Activated CD4-positive, alpha-beta T cell treated with anti-CD3 and anti-CD28 coated beads, Interleukin-2, amount 50 U/mL, for 1 hour (primary cell): ENCODE measurements around the gene COL8A1.
"Not testable (repeated sequence)": the region's sequence is repeated elsewhere in the genome, so short reads cannot be mapped to it uniquely, and the experiment has no call there.

ENCODE experiments used
- DNase-seq: peaks from one replicate; pipeline ENCODE4 v3.0.0-alpha.2; 2020

COL8A1 gene

DNA sequence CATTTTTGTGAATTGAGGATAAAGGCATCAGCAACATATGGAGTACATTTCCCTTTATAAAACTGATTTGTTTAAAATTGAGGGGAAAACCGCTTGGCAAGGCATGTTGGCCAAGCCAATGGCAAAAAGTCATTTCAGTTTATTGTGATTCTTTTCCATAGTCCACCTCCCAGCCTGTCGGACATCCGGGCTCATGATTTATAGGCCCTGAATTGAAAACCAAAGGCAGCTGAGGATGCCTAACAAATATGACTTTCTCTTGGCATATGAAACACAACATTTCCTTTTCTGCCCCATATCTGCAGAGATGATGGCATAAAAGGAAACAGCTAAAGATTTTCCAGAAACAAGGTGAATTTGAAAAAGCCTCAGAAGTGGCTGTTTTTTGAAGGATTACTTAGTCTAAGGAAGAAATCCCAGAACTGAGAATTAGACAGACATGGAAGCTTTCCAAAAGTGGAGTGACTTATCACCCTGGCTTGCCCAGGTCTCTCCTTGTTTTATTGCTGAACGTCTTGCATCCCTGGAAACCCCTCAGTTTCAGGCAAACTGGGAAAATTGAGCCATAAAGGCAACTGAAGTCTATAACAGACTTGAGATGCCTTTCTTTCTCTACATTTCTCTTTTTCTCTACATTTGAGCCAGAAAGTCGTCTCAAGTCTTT, 74.0 kb downstream of the COL8A1 start:
- DNase-seq = no peak

- no peak for DNase-seq
Observed at GRCh38 chr3:99713440-99713839, 75.0 kb downstream of the COL8A1 start.

GRCh38 chr3:99714146-99714545, 75.8 kb downstream of the COL8A1 start:
- DNase-seq = no peak

DNA sequence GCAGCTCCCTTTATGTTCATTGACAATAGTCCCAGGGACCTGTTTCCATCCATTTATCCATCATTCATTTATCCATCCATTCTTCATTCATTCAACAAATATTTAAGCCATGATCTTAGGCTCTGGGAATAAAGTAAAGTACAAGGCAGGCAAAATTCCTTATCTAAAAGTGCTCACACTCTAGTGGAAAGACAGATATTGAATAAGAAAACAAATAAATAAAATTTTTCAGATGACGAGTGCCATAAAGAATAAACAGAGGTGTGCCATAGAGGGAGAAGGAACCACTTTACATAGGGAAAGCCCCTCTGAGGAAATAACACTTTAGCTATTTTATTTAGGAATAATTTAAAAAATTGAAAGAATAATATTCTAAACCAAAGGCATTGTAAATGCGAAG, 76.2 kb downstream of the COL8A1 start:
- DNase-seq = no peak

DNA sequence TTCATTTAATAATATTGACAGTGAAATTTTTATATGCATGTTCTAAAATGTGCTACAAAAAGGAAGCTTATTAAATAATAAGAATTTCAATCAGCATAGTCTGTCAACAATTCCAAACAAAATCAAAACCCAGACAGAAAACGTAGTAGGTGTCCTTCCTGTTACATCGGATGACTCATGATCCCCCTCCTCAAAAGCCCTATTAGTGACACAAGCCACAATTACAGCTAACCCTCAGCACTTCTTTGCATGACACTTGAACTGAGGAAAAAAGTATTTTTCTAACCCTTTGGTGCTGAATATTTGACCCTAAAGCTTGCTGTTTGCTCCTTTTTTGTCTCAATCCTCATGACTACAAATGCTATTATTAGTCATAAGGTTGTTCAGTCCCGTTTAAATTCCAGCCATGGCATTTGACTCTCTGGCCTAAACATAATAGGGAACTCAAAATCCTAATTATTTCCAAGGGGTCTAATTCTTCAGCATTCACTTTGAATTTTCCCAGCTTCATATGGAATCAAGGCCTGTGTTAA, 78.1 kb downstream of the COL8A1 start:
- DNase-seq = no peak

- no peak for DNase-seq
Observed at GRCh38 chr3:99720985-99721632, 82.7 kb downstream of the COL8A1 start.

DNA sequence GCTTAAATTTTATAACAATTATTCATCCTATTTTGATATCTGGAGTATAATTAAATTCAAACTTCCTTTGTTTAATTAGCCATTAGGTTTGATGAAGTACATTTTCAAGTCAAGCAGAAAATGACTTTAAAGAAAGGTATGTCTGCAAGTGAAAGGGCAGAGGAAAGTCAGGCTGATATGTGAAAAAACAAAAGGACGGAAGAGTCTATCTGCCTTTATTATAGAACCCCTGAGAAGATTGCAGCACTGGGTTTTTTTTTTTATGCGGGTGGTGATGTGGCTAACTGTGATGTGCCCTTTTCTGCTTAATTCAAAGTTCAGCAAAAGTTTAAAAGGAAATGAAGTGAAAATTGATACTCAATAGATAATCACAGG, 83.2 kb downstream of the COL8A1 start:
- DNase-seq = no peak

DNA sequence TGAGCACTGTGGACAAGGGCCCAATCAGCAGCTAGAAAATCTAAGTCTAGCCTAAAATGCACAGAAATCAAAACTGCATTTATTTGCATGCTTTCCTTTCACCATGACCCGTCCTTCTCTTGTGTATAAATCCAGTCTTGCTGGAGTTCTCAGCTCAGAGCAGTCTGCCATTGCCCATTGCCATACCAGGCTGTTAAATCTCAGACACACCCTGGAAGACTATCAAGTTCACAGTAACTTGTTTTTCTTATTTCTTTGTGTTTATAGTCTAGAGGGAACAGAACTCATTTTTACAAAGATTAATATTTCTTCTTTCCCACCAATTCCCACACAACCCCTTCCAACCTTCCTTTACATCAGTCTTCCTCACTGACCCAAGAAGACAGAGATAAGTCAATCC, 85.9 kb downstream of the COL8A1 start:
- no peak for DNase-seq

- no peak for DNase-seq
Observed at GRCh38 chr3:99730870-99731269, 92.5 kb downstream of the COL8A1 start.

GRCh38 chr3:99731499-99731898, 93.1 kb downstream of the COL8A1 start:
- DNase-seq = no peak

DNA sequence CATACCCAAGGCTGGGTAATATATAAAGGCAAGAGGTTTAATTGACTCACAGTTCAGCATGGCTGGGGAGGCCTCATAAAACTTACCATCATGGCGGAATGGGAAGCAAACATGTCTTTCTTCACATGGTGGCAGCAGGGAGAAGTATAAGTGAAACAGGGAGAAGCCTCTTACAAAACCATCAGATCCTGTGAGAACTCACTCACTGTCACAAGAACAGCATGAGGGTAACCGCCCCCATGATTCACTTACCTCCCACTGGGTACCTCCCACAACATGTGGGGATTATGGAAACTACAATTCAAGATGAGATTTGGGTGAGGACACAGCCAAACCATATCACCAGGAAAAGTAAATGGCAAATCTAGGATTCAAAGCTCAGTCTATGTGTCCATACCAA, 102.0 kb downstream of the COL8A1 start:
- DNase-seq = not testable (repeated sequence)

- DNase-seq = no peak
Observed at GRCh38 chr3:99741588-99741987, 103.2 kb downstream of the COL8A1 start.

GRCh38 chr3:99747915-99748314, 109.5 kb downstream of the COL8A1 start:
- DNase-seq = no peak

DNA sequence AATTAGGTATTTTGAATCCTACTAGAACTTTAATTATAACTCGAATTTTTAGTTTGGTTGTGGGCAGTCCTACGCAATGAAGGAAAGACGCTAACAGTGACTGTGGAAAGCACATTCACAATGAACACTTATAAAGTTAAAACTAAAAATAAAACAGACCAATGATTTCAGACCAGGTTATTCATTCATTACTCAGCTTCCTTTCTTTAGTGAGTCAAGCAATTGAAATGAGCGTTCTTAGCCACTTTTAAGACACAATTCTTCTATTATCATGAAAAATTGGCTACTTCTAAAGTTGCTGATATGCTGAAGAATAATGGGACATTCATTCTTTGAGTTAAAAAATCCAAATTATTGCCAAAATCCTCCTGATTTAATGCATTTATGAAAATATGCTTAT, 113.3 kb downstream of the COL8A1 start:
- DNase-seq = no peak

DNA sequence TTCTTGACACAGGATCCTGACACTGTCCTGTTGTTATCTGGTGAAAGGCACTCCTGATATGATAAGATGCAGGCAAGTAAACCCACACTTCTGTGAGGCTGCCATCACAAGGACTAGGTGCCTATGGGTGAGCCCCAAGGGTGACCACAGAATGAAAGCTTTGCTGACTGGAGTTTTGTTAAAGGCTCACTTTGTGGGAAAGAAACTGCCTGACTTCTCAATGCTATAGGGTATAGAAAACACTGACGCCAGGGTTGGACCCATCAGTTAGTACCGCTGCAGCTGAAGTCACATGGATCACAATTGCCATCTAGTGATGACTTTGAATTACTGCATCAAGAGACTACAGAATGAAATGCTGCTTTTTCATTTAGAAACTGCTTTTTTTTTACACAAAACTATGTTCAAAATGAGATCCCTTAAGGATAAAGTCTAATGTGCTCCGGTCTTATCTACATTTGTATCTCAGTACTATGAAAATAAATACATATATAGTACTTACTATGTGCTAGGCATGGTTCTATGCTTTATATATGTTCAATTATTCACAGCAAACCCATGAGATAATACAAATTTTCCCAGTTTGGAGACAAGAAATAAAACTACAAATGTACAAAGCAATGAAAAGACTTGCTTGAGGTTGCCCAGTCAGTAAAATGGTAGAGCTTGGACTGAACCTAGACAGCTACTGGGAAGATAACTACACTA, 115.0 kb downstream of the COL8A1 start:
- no peak for DNase-seq

- DNase-seq = no peak
Observed at GRCh38 chr3:99755831-99756230, 117.4 kb downstream of the COL8A1 start.

DNA sequence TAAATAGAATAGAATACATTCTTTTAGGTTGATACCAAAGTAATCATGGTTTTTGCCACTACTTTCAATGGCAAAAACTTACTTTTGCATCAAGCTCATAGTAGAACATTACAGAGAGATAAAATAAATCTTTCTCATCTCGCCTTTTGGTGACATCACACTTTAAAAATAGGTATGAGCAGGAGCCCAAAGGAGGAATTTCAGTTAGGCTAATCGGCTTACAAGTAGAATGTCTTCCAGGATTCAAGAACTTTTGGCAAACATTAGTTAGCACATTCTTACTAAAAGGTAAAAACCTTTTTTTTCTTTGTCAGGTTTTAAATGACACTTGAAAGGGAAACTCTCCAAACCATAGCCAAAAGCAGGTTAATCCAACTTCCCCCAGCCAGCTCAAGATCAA, 119.6 kb downstream of the COL8A1 start:
- no peak for DNase-seq

DNA sequence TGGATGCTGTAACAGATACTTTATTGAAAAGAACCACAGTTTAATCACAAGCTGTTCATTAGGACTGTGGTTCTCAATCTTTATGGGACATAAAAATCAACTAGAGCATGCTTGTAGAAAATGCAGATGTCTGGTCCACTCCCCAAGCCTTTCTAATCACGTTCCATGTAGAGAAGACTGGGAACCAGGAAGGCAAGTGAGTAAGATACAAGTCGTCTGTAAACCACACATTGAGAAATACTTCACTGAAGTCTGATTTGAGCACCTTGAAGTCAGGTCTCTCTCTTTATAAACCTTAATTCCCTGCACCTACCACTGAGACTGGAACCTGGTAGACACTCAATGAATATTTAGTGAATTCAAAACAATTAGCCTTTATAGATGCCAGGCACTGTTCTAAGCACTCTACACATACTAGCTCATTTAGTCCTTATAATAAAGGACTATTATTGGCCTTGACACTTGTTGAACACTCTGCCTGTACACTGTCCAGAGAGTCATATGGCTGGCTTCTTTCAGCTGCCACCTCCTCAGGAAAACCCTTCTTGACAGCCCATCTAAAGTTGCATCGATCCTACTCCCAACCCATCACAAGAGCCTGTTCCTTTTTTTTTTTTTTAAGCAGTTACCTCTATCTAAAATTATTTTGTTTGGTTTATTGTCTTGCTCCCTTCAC, 120.2 kb downstream of the COL8A1 start:
- no peak for DNase-seq

DNA sequence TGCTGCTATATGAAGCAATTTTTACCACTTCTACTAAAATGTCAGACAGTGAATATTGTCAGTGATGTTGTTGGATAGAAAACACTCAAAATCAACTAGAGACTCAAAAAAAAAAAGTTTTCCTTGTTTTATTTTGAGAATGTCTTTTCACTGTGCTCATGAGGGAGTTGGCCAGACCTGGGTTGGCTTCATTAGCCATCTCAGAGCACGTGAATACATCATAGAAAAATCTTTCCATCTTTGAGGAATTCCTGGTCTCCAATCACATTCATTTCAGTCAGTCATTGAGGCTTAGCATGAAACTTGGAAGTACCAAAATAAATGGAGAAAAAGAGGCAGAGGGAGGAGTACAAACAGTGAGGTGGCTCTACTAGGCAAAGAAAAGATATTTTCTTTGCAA, 121.6 kb downstream of the COL8A1 start:
- DNase-seq = no peak

GRCh38 chr3:99760629-99761028, 122.2 kb downstream of the COL8A1 start:
- DNase-seq = no peak

GRCh38 chr3:99761415-99762165, 123.2 kb downstream of the COL8A1 start:
- DNase-seq = no peak

DNA sequence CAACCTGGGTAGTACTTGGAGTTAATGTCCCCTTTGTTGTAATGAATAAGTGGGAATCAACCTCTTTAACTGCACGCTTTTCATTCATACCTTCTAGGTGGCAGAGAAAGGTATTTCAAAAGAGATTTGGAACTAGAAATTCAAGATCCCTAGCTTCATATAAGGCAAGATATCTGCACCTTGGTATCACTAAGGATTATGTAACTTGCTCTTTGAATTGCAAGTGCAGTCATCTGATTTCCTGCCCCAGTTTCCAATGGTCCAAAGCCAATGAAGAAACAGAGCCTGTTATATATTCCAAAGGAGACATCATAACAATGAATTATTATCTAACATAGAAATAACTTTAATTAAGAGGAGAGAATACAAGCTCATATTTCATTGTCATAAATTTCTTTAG, 124.5 kb downstream of the COL8A1 start:
- DNase-seq = no peak

GRCh38 chr3:99764377-99764776, 126.0 kb downstream of the COL8A1 start:
- DNase-seq = no peak
